ENCODE results near the gene CAPZA3. TPM values are rescaled to one million over a fixed set of nuclear protein-coding genes. Genes with fewer than 3 reads are reported as not detected.

The CAPZA3 gene
- total and polyA plus RNA-seq, 2 experiments from 2014 or later: not detected

- peaks cover 4% of the 10 kb centered on the region for H3K4me1 Mint-ChIP-seq
- H3K9me3 Mint-ChIP-seq: peaks cover 4% of the 10 kb centered on the region
- no peak for ATAC-seq
Observed at GRCh38 chr12:18706798-18707197, 31.1 kb upstream of the CAPZA3 start.

GRCh38 chr12:18716236-18716635 lies 21.7 kb upstream of the CAPZA3 start:
- H3K4me3 Mint-ChIP-seq: no peak overlapping the region
- ATAC-seq (no peak), DNase-seq (ENCODE audit: low spot score) (no peak)
- Histone ChIP-seq H3K27ac (ENCODE audit: low read depth) (no peak overlapping the region), H4K20me1 (replicated peaks; ENCODE audit: insufficient read depth) (no peaks in the 10 kb centered on the region), H2AFZ (no peak overlapping the region), H3K4me3 (no peak overlapping the region), H3K4me2 (no peak overlapping the region), H3K9me2 (ENCODE audit: insufficient read depth) (no peaks in the 10 kb centered on the region), H3K4me1 (ENCODE audit: insufficient read depth) (no peaks in the 10 kb centered on the region), H3K79me2 (replicated peaks; ENCODE audit: insufficient read depth) (no peaks in the 10 kb centered on the region), H3F3A (replicated peaks; ENCODE audit: low read depth) (no peaks in the 10 kb centered on the region), H3K27me3 (ENCODE audit: insufficient read depth) (no peaks in the 10 kb centered on the region), H3K36me3 (ENCODE audit: insufficient read depth) (no peaks in the 10 kb centered on the region)
- H3K27me3 Mint-ChIP-seq (ENCODE audit: insufficient read depth, low read depth, poor library complexity): no peaks in the 10 kb centered on the region
- H3K27ac Mint-ChIP-seq: no peak overlapping the region
- H3K9me3 Mint-ChIP-seq: no peaks in the 10 kb centered on the region
- H3K36me3 Mint-ChIP-seq (ENCODE audit: low read depth): no peaks in the 10 kb centered on the region
- H3K4me1 Mint-ChIP-seq: no peaks in the 10 kb centered on the region
- TF ChIP-seq ZNF331 (CRISPR knock-in tag; IDR thresholded peaks at IDR 0.05; ENCODE audit: low read depth): no peak
- TF ChIP-seq NANOG (IDR thresholded peaks at IDR 0.05; ENCODE audit: borderline replicate concordance): no peak
- TF ChIP-seq POLR2AphosphoS5 (IDR thresholded peaks at IDR 0.05; ENCODE audit: low read depth): no peak
- no peak for TF ChIP-seq CTCF (conservative IDR thresholded peaks at IDR 0.05; ENCODE audit: low read depth in 2 of 2)
- no peak for TF ChIP-seq STAT1 (IDR thresholded peaks at IDR 0.05; ENCODE audit: unreplicated experiment)
- TF ChIP-seq REST (IDR thresholded peaks at IDR 0.05; ENCODE audit: unreplicated experiment): no peak
- no peak for TF ChIP-seq ETS1 (IDR thresholded peaks at IDR 0.05)
- no peak for TF ChIP-seq ZNF114 (CRISPR knock-in tag; IDR thresholded peaks at IDR 0.05)
- TF ChIP-seq ZNF462 (CRISPR knock-in tag; IDR thresholded peaks at IDR 0.05): no peak

More at GRCh38 chr12:18706798-18707197, 31.1 kb upstream of the CAPZA3 start:
- no peaks in the 10 kb centered on the region for H3K4me1 ChIP-seq (ENCODE audit: insufficient read depth)
- Mint-ChIP-seq H3K27me3 (ENCODE audit: insufficient read depth, low read depth, poor library complexity) (no peaks in the 10 kb centered on the region), H3K4me3 (no peak overlapping the region), H3K36me3 (ENCODE audit: low read depth) (peaks cover 4% of the 10 kb centered on the region; the same call in 2 of the 3 replicates), H3K27ac (no peak overlapping the region)
- no peaks in the 10 kb centered on the region for H4K20me1 ChIP-seq (replicated peaks; ENCODE audit: insufficient read depth)
- no peak for DNase-seq (ENCODE audit: low spot score)
- no peak for TF ChIP-seq ZNF331 (CRISPR knock-in tag; IDR thresholded peaks at IDR 0.05; ENCODE audit: low read depth)
- TF ChIP-seq NANOG (IDR thresholded peaks at IDR 0.05; ENCODE audit: borderline replicate concordance): no peak
- TF ChIP-seq EZH2phosphoT487 (IDR thresholded peaks at IDR 0.05; ENCODE audit: unreplicated experiment): no peak
- H3K36me3 ChIP-seq (ENCODE audit: insufficient read depth): no peaks in the 10 kb centered on the region
- H3K4me3 ChIP-seq: no peak overlapping the region
- no peaks in the 10 kb centered on the region for H3K79me2 ChIP-seq (replicated peaks; ENCODE audit: insufficient read depth)
- H3K4me2 ChIP-seq: no peak overlapping the region
- H2AFZ ChIP-seq: no peak overlapping the region
- no peaks in the 10 kb centered on the region for H3F3A ChIP-seq (replicated peaks; ENCODE audit: low read depth)
- H3K9me2 ChIP-seq (ENCODE audit: insufficient read depth): no peaks in the 10 kb centered on the region
- no peak overlapping the region for H3K27ac ChIP-seq (ENCODE audit: low read depth)
- H3K27me3 ChIP-seq (ENCODE audit: insufficient read depth): no peaks in the 10 kb centered on the region
